Limb (tissue), 2 donors: ENCODE results near the gene GADD45B.
"Not testable (repeated sequence)": the region's sequence is repeated elsewhere in the genome, so short reads cannot be mapped to it uniquely, and the experiment has no call there.

Experiments
- DNase-seq, 2 donors: peaks; one replicate each; pipeline ENCODE4 v3.0.0-alpha.2; 2016; ENCODE audit errors: extremely low spot score in 2 of 2

Gene GADD45B

GRCh38 chr19:2443785-2444182 is 32.1 kb upstream of the GADD45B start:
- no peak for DNase-seq

DNA sequence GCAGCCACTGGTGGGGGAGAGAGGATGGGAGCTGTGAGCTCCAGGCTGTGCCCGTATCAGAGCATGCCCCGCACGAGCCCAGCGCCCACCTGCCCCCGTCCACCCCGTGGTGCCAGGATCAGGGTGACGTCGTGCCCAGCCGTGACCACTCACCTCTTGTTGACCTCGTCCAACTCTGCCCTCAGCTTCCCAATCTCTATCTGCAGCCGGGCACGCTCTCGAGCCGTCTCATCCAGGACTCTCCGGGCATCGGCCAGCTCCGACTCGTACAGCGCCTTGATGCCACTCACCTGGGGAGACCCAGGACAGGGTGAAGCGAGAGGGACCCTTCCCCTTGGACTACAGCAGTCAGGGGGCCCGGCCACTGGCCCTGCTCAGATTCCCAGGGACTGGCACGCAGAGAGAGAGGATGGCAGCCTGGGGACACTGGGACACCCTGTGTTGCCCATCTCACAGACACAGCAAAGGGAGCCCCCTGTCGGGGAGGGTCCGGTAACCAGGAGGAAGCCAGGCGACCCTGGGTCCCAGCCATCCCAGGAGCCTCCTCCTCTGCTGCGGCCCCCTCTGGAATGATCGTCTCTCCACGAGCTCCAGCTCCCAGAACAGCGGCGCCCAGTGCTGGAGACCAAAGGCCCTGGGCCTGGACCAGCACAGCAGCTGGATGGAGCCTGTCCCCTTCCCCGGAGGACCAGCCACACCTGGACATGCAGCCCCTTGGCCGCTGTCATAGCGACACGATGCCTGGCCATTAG is 31.5 kb upstream of the GADD45B start:
- DNase-seq = no peak

- DNase-seq = peak; percentile 67 to 69
Measured at GRCh38 chr19:2446381-2446780, 29.5 kb upstream of the GADD45B start.

DNA sequence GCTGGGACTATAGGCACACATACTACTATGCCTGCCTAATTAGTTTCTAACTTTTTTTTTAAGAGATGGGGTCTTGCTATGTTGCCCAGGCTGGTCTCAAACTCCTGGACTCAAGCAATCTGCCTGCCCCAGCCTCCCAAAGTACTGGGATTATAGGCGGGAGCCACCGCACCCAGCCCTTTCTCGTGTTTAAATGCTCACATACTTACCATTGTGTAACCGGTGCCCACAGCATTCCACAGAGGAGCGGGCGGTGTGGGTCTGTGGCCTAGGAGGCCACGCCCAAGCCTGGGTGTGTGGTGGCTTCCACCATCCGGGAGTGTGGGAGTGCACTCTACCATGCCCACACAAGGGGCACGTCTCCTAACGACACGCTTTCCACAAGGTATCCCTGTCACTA is 26.9 kb upstream of the GADD45B start:
- DNase-seq = no peak

- no peak for DNase-seq
Measured at GRCh38 chr19:2451138-2451537, 24.8 kb upstream of the GADD45B start.

DNA sequence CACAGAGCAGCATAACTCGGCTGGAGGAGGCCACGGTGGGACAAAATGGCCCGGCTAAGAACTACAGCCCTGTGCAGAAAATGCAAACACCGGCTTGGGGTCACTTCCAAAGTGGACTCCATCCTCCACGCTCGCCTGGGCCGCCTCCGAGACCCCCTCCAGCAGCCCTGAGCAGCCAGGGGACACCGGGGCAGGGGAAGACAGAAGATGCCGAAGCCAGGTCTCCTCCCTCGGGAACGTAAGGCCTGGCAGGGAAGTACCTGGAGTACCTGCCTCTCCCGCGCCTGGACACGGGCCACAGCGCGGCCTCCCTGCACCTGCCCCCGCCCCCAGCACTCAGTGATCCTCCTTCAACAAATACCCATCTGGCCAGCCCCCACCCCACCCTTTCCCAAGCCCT is 24.2 kb upstream of the GADD45B start:
- DNase-seq = no peak

DNA sequence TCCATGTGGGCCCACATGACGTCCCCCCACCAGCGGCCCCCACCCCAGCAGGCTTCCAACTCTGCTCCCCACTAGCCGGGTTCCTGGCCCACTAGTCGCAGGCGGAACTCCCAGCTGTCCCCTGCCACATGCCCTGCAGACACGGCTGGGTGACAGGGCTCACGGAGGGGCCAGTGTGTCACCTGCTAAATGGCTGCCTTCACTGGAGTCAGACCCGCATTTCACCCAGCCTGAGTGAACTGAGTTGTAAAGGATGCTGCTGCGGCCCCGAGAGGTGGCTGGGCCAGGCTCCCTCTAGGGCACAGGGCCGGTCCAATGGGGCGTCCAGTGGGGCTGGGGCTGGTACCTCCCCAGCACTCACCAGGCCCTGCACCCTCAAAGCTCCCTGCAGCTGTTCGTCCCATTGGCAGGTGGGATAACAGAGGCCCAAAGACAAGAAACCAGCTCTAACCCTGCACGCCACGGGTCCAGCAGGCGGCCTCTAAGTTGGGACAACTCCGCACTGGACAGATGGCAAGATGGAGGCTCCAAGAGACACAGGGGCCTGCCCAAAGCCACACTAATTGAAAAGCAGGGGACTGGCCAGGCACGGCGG is 22.4 kb upstream of the GADD45B start:
- DNase-seq = no peak

- no peak for DNase-seq
Measured at GRCh38 chr19:2454199-2454961, 21.5 kb upstream of the GADD45B start.

GRCh38 chr19:2454962-2455850 is 20.7 kb upstream of the GADD45B start:
- no peak for DNase-seq

DNA sequence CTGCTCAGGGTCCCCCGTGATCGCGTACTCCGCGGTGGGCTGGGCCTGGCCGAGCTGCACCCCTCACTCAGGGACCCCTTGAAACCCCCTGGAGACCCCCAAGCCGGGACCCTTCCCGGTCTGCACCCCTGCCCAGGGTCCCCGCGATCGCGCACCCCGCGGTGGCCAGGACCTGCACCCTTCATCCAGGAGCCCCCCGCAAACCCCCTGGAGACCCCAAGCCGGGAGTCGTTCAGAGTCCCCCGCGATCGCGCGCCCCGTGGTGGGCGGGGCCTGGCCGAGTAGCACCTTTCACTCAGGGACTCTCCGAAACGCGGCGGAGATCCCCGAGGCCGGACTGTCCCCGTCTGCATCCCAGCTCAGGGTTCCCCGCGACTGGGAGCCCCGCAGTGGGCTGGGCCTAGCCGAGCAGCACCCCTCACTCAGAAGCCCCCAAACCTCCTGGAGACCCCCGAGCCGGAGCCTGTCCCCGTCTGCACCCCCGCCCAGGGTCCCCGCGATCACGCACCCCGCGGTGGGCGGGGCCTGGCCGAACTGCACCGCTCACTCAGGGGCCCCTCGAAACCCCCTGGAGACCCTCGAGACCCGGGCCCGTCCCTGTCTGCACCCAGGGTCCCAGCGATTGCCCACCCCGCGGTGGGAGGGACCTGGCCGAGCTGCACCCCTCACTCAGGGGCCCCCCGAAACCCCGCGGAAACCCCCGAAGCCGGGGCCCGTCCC is 19.9 kb upstream of the GADD45B start:
- DNase-seq = peak in 1 of 2 donors; percentile 57

- no peak for DNase-seq
Measured at GRCh38 chr19:2457394-2458037, 18.4 kb upstream of the GADD45B start.

- no peak for DNase-seq
Measured at GRCh38 chr19:2458054-2458453, 17.9 kb upstream of the GADD45B start.

- not testable (repeated sequence) for DNase-seq
Measured at GRCh38 chr19:2458776-2459175, 17.2 kb upstream of the GADD45B start.

DNA sequence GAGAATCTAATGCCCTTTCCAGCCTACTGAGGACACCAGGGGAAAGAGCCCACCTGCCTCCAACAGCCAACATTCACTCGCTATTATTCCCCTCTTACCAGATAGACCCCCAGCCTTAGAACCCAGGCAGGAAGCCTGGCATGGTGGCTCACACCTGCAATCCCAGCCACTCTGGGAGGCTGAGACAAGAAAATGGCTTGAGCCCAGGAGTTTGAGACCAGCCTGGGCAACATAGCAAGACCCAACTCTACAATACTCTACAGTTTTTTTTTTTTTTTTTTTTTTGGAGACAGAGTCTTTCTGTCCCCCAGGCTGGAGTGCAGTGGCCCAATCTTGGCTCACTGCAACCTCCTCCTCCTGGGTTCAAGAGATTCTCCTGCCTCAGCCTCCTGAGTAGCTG is 15.7 kb upstream of the GADD45B start:
- DNase-seq = no peak

GRCh38 chr19:2461751-2462634 is 13.9 kb upstream of the GADD45B start:
- DNase-seq = peak; percentile 70 to 84

DNA sequence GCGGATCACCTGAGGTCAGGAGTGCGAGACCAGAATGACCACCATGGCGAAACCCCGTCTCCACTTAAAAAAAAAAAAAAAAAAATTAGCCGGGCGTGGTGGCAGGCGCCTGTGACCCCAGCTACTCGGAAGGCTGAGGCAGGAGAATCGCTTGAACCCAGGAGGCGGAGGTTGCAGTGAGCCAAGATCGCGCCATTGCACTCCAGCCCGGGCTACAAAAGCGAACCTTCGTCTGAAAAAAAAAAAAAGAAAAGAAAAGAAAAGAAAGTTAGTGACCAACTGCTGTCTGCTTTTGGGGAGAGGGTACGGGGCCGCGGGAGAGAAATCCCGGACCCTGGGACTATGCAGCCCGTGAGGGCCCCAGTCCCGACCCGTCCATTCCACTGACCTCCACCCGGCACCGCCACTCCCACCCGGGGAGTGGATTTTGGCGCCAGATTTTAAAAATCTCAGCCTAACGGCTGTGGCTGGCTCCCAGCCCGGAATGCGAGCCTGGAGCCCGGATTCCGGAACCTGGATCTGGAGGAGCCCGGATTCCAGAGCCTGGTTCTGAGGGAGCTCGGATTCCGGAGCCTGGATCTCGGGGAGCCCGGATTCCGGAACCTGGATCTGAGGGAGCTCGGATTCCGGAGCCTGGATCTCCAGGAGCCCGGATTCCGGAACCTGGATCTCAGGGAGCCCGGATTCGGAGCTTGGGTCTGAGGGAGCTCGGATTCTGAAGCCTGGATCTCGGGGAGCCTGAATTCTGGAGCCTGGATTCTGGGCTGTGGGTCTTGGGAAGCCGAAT is 13.1 kb upstream of the GADD45B start:
- DNase-seq = peak; percentile 93 to 94

DNA sequence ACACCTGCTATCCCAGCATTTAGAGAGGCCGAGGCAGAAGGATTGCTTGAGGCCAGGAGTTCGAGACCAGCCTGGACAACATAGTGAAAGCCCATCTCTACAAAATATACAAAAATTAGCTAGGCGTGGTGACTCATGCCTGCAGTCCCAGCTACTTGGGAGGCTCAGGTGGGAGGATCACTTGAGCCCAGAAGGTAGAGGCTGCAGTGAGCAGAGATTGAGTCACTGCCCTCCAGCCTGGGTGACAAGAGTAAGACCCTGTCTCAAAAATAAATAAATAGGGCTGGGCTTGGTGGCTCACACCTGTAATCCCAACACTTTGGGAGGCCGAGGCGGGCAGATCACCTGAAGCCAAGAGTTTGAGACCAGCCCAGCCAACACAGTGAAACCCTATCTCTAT is 12.2 kb upstream of the GADD45B start:
- DNase-seq = not testable (repeated sequence)

GRCh38 chr19:2464389-2464788 is 11.5 kb upstream of the GADD45B start:
- no peak for DNase-seq

DNA sequence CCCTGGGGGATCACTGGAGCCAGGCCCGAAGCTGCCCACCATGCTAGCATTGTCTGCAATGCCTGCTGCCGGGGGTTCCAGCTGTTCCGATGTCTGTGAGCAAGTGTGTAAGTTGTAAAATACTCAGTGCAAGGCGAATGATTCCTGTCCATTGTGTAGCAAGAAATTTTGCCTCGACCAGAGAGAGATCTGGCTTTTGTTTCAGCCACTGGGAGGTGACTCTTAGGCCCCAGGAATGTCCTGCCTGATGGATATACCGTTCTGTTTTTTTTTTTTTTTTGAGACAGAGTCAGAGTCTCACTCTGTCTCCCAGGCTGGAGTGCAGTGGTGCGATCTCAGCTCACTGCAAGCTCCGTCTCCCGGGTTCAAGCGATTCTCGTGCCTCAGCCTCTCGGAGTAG is 7.3 kb upstream of the GADD45B start:
- no peak for DNase-seq
